Measurements from ENCODE around the gene SIRT2. TPM values are rescaled to one million over a fixed set of nuclear protein-coding genes. Genes with fewer than 3 reads are reported as not detected.

The SIRT2 gene
- total RNA-seq, 1 experiment from 2014 or later: 15.4 TPM

GRCh38 chr19:38924388-38924787 is 25.0 kb upstream of the SIRT2 start:
- POLR2A ChIA-PET: no interaction called here
- no peaks in the 10 kb centered on the region for H3K9me2 ChIP-seq (ENCODE audit: insufficient read depth)
- H4K20me1 ChIP-seq (ENCODE audit: insufficient read depth): no peaks in the 10 kb centered on the region
- peaks cover 1 to 4% of the 10 kb centered on the region in 2 experiments; a peak in 3 of 4 replicates for H3K4me1 ChIP-seq (ENCODE audit: control insufficient read depth in 1 of 2, insufficient read depth in 2 of 2, low read length in 2 of 2)
- H3K4me2 ChIP-seq (ENCODE audit: low read length): no peak overlapping the region
- no peak overlapping the region for H3K27ac ChIP-seq (ENCODE audit: low read depth, low read length)
- BruUV-seq (replicated peaks): no TSS peak
- H3K9ac ChIP-seq (ENCODE audit: low read length): no peak overlapping the region
- no peaks in the 10 kb centered on the region for H3K27me3 ChIP-seq (ENCODE audit: insufficient read depth, low read length)
- CTCF ChIA-PET: no interaction called here
- intact Hi-C loops (cut with micrococcal nuclease): no loop called here
- ATAC-seq (no peak), DNase-seq (ENCODE audit: low read depth, low spot score) (no peak)
- TF ChIP-seq CBX3 (IDR thresholded peaks at IDR 0.05; ENCODE audit: low read depth) (no peak), JUND (IDR thresholded peaks at IDR 0.05) (no peak), SRF (IDR thresholded peaks at IDR 0.05; ENCODE audit: low read depth) (no peak), EZH2phosphoT487 (IDR thresholded peaks at IDR 0.05; ENCODE audit: borderline replicate concordance) (no peak), ZFX (IDR thresholded peaks at IDR 0.05) (no peak)
- peaks cover 20% of the 10 kb centered on the region for H3K79me2 ChIP-seq (ENCODE audit: insufficient read depth, low read length)
- peaks cover 12 to 19% of the 10 kb centered on the region in 2 experiments for H3K36me3 ChIP-seq (ENCODE audit: control insufficient read depth in 1 of 2, insufficient read depth in 2 of 2, low read length in 2 of 2)
- RAD21 ChIA-PET (ENCODE audit: low non-redundant PET in 1 of 2, low total read pairs in 2 of 2, uncharacterized antibody in 2 of 2, unreplicated experiment in 2 of 2): no interaction called here
- H2AFZ ChIP-seq (ENCODE audit: low read depth, low read length, poor library complexity, severe bottlenecking): no peak overlapping the region
- H3K4me3 ChIP-seq (replicated peaks in 1 of 2; ENCODE audit: low read depth in 1 of 2, low read length in 2 of 2): no peak overlapping the region
- no peaks in the 10 kb centered on the region for H3K9me3 ChIP-seq (ENCODE audit: control insufficient read depth in 1 of 2, insufficient read depth in 1 of 2, low read depth in 1 of 2, low read length in 2 of 2)

DNA sequence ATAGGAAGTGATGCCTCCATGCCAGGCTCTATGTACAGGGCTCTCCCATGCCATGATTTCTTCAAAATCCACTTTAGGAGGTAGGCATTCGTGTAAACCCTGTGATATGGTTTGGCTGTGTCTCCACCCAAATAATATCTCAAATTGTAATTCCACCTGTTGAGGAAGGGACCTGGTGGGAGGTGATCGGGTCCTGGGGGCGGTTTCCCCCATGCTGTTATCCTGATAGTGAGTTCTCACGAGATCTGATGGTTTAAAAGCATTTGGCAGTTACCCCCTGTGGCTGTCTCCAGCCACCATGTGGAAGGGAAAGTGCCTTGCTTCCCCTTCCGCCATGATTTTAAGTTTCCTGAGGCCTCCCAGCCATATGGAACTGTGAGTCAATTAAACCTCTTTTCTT is 23.1 kb upstream of the SIRT2 start:
- Histone ChIP-seq H3K27me3 (ENCODE audit: insufficient read depth, low read length) (no peaks in the 10 kb centered on the region), H3K9ac (ENCODE audit: low read length) (no peak overlapping the region), H3K36me3 (ENCODE audit: control insufficient read depth in 1 of 2, insufficient read depth in 2 of 2, low read length in 2 of 2) (peaks cover 12 to 19% of the 10 kb centered on the region in 2 experiments), H3K9me3 (ENCODE audit: control insufficient read depth in 1 of 2, insufficient read depth in 1 of 2, low read depth in 1 of 2, low read length in 2 of 2) (no peaks in the 10 kb centered on the region), H4K20me1 (ENCODE audit: insufficient read depth) (no peaks in the 10 kb centered on the region), H3K4me1 (ENCODE audit: control insufficient read depth in 1 of 2, insufficient read depth in 2 of 2, low read length in 2 of 2) (no peaks in the 10 kb centered on the region), H3K79me2 (ENCODE audit: insufficient read depth, low read length) (0 out of 2 replicates have a peak, but pooled peaks cover 3% of the 10 kb centered on the region), H3K4me3 (replicated peaks in 1 of 2; ENCODE audit: low read depth in 1 of 2, low read length in 2 of 2) (no peak overlapping the region), H3K9me2 (ENCODE audit: insufficient read depth) (no peaks in the 10 kb centered on the region), H3K27ac (ENCODE audit: low read depth, low read length) (no peak overlapping the region), H3K4me2 (ENCODE audit: low read length) (no peak overlapping the region), H2AFZ (ENCODE audit: low read depth, low read length, poor library complexity, severe bottlenecking) (no peak overlapping the region)
- intact Hi-C loops (cut with micrococcal nuclease): no loop called here
- TF ChIP-seq ELF1 (IDR thresholded peaks at IDR 0.05; ENCODE audit: borderline replicate concordance, low read depth) (no peak), POLR2AphosphoS5 (IDR thresholded peaks at IDR 0.05; ENCODE audit: low read depth, low read length) (no peak), ZNF274 (IDR thresholded peaks at IDR 0.05; ENCODE audit: low read depth, low read length) (no peak), EGR1 (IDR thresholded peaks at IDR 0.05; ENCODE audit: low read depth) (no peak), FOSL1 (IDR thresholded peaks at IDR 0.05; ENCODE audit: low read depth) (no peak), EZH2 (IDR thresholded peaks at IDR 0.05) (no peak), ATF3 (IDR thresholded peaks at IDR 0.05) (no peak), SIN3A (IDR thresholded peaks at IDR 0.05; ENCODE audit: low read depth) (no peak), SP1 (IDR thresholded peaks at IDR 0.05; ENCODE audit: low read depth) (no peak)
- TF ChIP-seq, protein P1, sequence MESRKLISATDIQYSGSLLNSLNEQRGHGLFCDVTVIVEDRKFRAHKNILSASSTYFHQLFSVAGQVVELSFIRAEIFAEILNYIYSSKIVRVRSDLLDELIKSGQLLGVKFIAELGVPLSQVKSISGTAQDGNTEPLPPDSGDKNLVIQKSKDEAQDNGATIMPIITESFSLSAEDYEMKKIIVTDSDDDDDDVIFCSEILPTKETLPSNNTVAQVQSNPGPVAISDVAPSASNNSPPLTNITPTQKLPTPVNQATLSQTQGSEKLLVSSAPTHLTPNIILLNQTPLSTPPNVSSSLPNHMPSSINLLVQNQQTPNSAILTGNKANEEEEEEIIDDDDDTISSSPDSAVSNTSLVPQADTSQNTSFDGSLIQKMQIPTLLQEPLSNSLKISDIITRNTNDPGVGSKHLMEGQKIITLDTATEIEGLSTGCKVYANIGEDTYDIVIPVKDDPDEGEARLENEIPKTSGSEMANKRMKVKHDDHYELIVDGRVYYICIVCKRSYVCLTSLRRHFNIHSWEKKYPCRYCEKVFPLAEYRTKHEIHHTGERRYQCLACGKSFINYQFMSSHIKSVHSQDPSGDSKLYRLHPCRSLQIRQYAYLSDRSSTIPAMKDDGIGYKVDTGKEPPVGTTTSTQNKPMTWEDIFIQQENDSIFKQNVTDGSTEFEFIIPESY (IDR thresholded peaks at IDR 0.05; ENCODE audit: extremely low read depth, insufficient replicate concordance, low read length): no peak
- TF ChIP-seq, protein P2, sequence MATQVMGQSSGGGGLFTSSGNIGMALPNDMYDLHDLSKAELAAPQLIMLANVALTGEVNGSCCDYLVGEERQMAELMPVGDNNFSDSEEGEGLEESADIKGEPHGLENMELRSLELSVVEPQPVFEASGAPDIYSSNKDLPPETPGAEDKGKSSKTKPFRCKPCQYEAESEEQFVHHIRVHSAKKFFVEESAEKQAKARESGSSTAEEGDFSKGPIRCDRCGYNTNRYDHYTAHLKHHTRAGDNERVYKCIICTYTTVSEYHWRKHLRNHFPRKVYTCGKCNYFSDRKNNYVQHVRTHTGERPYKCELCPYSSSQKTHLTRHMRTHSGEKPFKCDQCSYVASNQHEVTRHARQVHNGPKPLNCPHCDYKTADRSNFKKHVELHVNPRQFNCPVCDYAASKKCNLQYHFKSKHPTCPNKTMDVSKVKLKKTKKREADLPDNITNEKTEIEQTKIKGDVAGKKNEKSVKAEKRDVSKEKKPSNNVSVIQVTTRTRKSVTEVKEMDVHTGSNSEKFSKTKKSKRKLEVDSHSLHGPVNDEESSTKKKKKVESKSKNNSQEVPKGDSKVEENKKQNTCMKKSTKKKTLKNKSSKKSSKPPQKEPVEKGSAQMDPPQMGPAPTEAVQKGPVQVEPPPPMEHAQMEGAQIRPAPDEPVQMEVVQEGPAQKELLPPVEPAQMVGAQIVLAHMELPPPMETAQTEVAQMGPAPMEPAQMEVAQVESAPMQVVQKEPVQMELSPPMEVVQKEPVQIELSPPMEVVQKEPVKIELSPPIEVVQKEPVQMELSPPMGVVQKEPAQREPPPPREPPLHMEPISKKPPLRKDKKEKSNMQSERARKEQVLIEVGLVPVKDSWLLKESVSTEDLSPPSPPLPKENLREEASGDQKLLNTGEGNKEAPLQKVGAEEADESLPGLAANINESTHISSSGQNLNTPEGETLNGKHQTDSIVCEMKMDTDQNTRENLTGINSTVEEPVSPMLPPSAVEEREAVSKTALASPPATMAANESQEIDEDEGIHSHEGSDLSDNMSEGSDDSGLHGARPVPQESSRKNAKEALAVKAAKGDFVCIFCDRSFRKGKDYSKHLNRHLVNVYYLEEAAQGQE (IDR thresholded peaks at IDR 0.05; ENCODE audit: low read depth): no peak
- no TSS peak for BruUV-seq (replicated peaks)
- no peak for DNase-seq (ENCODE audit: low read depth, low spot score)
- RAD21 ChIA-PET (ENCODE audit: low non-redundant PET in 1 of 2, low total read pairs in 2 of 2, uncharacterized antibody in 2 of 2, unreplicated experiment in 2 of 2): no interaction called here
- CTCF ChIA-PET: no interaction called here
- POLR2A ChIA-PET: no interaction called here
- ATAC-seq: no peak

All from HCT116 (cell line).